SK-N-MC (cell line): ENCODE measurements around the gene C22orf42.
"Not testable (repeated sequence)": the region's sequence is repeated elsewhere in the genome, so short reads cannot be mapped to it uniquely, and the experiment has no call there.

Experiments
- EZH2 ChIP-seq: fragments of 200-600 bp; sonication (generic); IDR thresholded peaks from one replicate; pipeline ENCODE4 v1.6.1; 2017; ENCODE audit warnings: antibody characterized with exemption
- FOXP2 ChIP-seq: optimal IDR thresholded peaks from 2 replicates; pipeline ENCODE3; 2011; ENCODE audit warnings: mild to moderate bottlenecking, moderate library complexity; ENCODE audit not compliant: insufficient read depth; ENCODE audit errors: extremely low read length, control extremely low read depth
- POLR2AphosphoS5 ChIP-seq: IDR thresholded peaks from 2 replicates; pipeline ENCODE4 v1.6.1; 2012; ENCODE audit warnings: mild to moderate bottlenecking, low read depth, low read length, borderline replicate concordance

GRCh38 chr22:32135958-32136357, 23.1 kb downstream of the C22orf42 start:
- TF ChIP-seq EZH2, POLR2AphosphoS5, FOXP2: not testable (repeated sequence)
